Neural crest cell (in vitro differentiated cells): ENCODE results near the gene ROPN1. TPM values are rescaled to one million over a fixed set of nuclear protein-coding genes. Genes with fewer than 3 reads are reported as not detected.

Experiments used
- DNase-seq: peaks from one replicate; pipeline ENCODE4 v3.0.0; 2021; ENCODE audit warnings: low read depth, mixed read lengths, low spot score
- H3K27ac Mint-ChIP-seq: one replicate; pipeline ENCODE4 v1.8.0; 2021; ENCODE audit warnings: mild to moderate bottlenecking, mixed read lengths; ENCODE audit not compliant: unreplicated experiment
- H3K27me3 Mint-ChIP-seq: 2 replicates; pipeline ENCODE4 v1.8.0; 2021; ENCODE audit warnings: low read depth, mild to moderate bottlenecking, mixed read lengths
- H3K36me3 Mint-ChIP-seq: 2 replicates; pipeline ENCODE4 v1.8.0; 2021; ENCODE audit warnings: low read depth, mild to moderate bottlenecking, mixed read lengths
- H3K4me1 Mint-ChIP-seq: 2 replicates; pipeline ENCODE4 v1.8.0; 2021; ENCODE audit warnings: mixed read lengths
- H3K4me3 Mint-ChIP-seq: one replicate; pipeline ENCODE4 v1.8.0; 2021; ENCODE audit warnings: mild to moderate bottlenecking, mixed read lengths
- H3K9me3 Mint-ChIP-seq: 2 replicates; pipeline ENCODE4 v1.8.0; 2021; ENCODE audit warnings: mixed read lengths
- CTCF ChIP-seq: fragments of 200-600 bp; sonication (generic); conservative IDR thresholded peaks from 2 replicates; pipeline ENCODE4 v1.5.0; 2021; ENCODE audit warnings: antibody characterized with exemption, mild to moderate bottlenecking
- total RNA-seq: library from RNA; stranded (reverse); gene quantifications from 2 replicates; pipeline ENCODE4 v1.2.1, GENCODE V29; 2021

ROPN1 gene
- total RNA-seq, 1 donor from 2014 or later = not detected

- H3K4me3 Mint-ChIP-seq = no peak overlapping the region
- H3K36me3 Mint-ChIP-seq = peaks cover 66% of the 10 kb centered on the region
- no peaks in the 10 kb centered on the region for H3K4me1 Mint-ChIP-seq
- DNase-seq = no peak
- no peak overlapping the region for H3K27ac Mint-ChIP-seq
- TF ChIP-seq CTCF = no peak
- no peaks in the 10 kb centered on the region for H3K27me3 Mint-ChIP-seq
- H3K9me3 Mint-ChIP-seq = peaks cover 29% of the 10 kb centered on the region
Observed at GRCh38 chr3:123920868-123921267, 71.1 kb downstream of the ROPN1 start.

- H3K27me3 Mint-ChIP-seq = no peaks in the 10 kb centered on the region
- no peaks in the 10 kb centered on the region for H3K4me1 Mint-ChIP-seq
- no peak overlapping the region for H3K27ac Mint-ChIP-seq
- H3K36me3 Mint-ChIP-seq = peaks cover 65% of the 10 kb centered on the region
- no peak for DNase-seq
- no peak overlapping the region for H3K4me3 Mint-ChIP-seq
- no peak for TF ChIP-seq CTCF
- peaks cover 29% of the 10 kb centered on the region for H3K9me3 Mint-ChIP-seq
Observed at GRCh38 chr3:123920383-123920782, 71.5 kb downstream of the ROPN1 start.

- H3K4me3 Mint-ChIP-seq = no peak overlapping the region
- H3K27me3 Mint-ChIP-seq = no peaks in the 10 kb centered on the region
- H3K27ac Mint-ChIP-seq = no peak overlapping the region
Observed at GRCh38 chr3:123919353-123919752, 72.6 kb downstream of the ROPN1 start.

More at GRCh38 chr3:123919353-123919752, 72.6 kb downstream of the ROPN1 start:
- Mint-ChIP-seq H3K9me3 (peaks cover 23% of the 10 kb centered on the region), H3K36me3 (peaks cover 56% of the 10 kb centered on the region), H3K4me1 (no peaks in the 10 kb centered on the region)
- DNase-seq = no peak
- TF ChIP-seq CTCF = no peak

Other genes starting within 250 kb of the ROPN1 start
- 19.9 and 20.1 TPM in 2 replicates for gene MYLK, start 107.8 kb downstream of the ROPN1 start, total RNA-seq
- 113 and 117 TPM in 2 replicates for gene CCDC14, start 30.9 kb downstream of the ROPN1 start, total RNA-seq
- gene KALRN, start 41.2 kb upstream of the ROPN1 start, total RNA-seq = 40.5 and 45.4 TPM in 2 replicates